ENCODE data around the gene OIT3. TPM values are rescaled to one million over a fixed set of nuclear protein-coding genes. Genes with fewer than 3 reads are reported as not detected.

Gene OIT3
- total and polyA plus RNA-seq, 2 donors (not counting 3 experiments of a cell fraction or from before 2014, with no cell fraction given), result 0.15 TPM; not detected in 1

- H3K27ac ChIP-seq (ENCODE audit: insufficient read depth, low read depth, low read length), result no peak overlapping the region
- H2AFZ ChIP-seq (ENCODE audit: low read depth, low read length), result no peak overlapping the region
- no peaks in the 10 kb centered on the region for H3K27me3 ChIP-seq (ENCODE audit: control insufficient read depth in 2 of 2, insufficient read depth in 2 of 2, low read length in 2 of 2)
- no peaks in the 10 kb centered on the region for H3K9me1 ChIP-seq (replicated peaks; ENCODE audit: control insufficient read depth, extremely low read depth, insufficient read depth, low read length)
- ChIA-PET CTCF (interaction anchor here (1.3 kb wide), 1 partner anchor 164 kb away, joined by 4 read pairs; no protein-coding TSS in a partner anchor), POLR2A (no interaction called here)
- intact Hi-C loops (cut with micrococcal nuclease) (no loop called here), dilution Hi-C loops (cut with MboI; ENCODE audit: extremely low pct_ligation_motif_present, low sequenced_read_pairs) (no loop called here)
- H3K9me3 ChIP-seq (replicated peaks; ENCODE audit: control insufficient read depth, insufficient read depth, low read length), result no peaks in the 10 kb centered on the region
- TF ChIP-seq POLR2AphosphoS5 (IDR thresholded peaks at IDR 0.05; ENCODE audit: insufficient read depth, low read depth, low read length), result no peak
- TF ChIP-seq FOS (IDR thresholded peaks at IDR 0.05; ENCODE audit: borderline replicate concordance, insufficient read depth, low read length), result no peak
- no peak for TF ChIP-seq MYC (IDR thresholded peaks at IDR 0.05; ENCODE audit: low read depth, low read length)
- TF ChIP-seq CTCF (IDR thresholded peaks at IDR 0.05; ENCODE audit: extremely low read depth in 1 of 2, insufficient read depth in 1 of 2, low read depth in 1 of 2, low read length in 2 of 2), result no peak
- no peak for TF ChIP-seq POLR2A (IDR thresholded peaks at IDR 0.05; ENCODE audit: low read depth, low read length)
- TF ChIP-seq EZH2 (IDR thresholded peaks at IDR 0.05; ENCODE audit: borderline replicate concordance, low read depth, low read length, severe bottlenecking), result no peak
- no peak for TF ChIP-seq MAX (IDR thresholded peaks at IDR 0.05; ENCODE audit: insufficient read depth, insufficient read length)
- TF ChIP-seq JUN (IDR thresholded peaks at IDR 0.05; ENCODE audit: borderline replicate concordance, insufficient read depth, insufficient read length, low read depth), result no peak
- no peak for TF ChIP-seq GATA2 (IDR thresholded peaks at IDR 0.05; ENCODE audit: insufficient read depth, insufficient read length, low read depth, low read length)
- H3K9ac ChIP-seq (replicated peaks; ENCODE audit: extremely low read depth, insufficient read depth, low read length), result no peak overlapping the region
- no peaks in the 10 kb centered on the region for H4K20me1 ChIP-seq (replicated peaks; ENCODE audit: control insufficient read depth, extremely low read depth, insufficient read depth, low read length)
- H3K4me3 ChIP-seq (replicated peaks in 1 of 3; ENCODE audit: insufficient read depth in 1 of 3, low read depth in 1 of 3, low read length in 3 of 3), result no peak overlapping the region
- H3K79me2 ChIP-seq (ENCODE audit: control insufficient read depth, insufficient read depth, low read length), result no peaks in the 10 kb centered on the region
- FAIRE-seq, result no peak
- no TSS peak for BruUV-seq (replicated peaks)
- H3K4me1 ChIP-seq (ENCODE audit: control insufficient read depth, extremely low read depth, insufficient read depth, low read length), result no peaks in the 10 kb centered on the region
- H3K4me2 ChIP-seq (ENCODE audit: insufficient read depth, low read length), result no peak overlapping the region
- DNase-seq (ENCODE audit: low read depth, low spot score), result no peak
- peaks cover 0 to 5% of the 10 kb centered on the region in 2 experiments for H3K36me3 ChIP-seq (ENCODE audit: control insufficient read depth in 2 of 2, extremely low read depth in 1 of 2, insufficient read depth in 2 of 2, low read length in 2 of 2)
Measured at GRCh38 chr10:72858067-72858466, 35.5 kb upstream of the OIT3 start.

All from endothelial cell of umbilical vein (primary cell).